HG03558 (cell line): ENCODE measurements around the gene SRRM3.
"Not testable (repeated sequence)": the region's sequence is repeated elsewhere in the genome, so short reads cannot be mapped to it uniquely, and the experiment has no call there.

Experiments
- ATAC-seq: cut with Tn5 transposase; IDR thresholded peaks from one replicate; pipeline ENCODE4 v1.9.1; 2021; ENCODE audit warnings: moderate number of reproducible peaks; ENCODE audit not compliant: unreplicated experiment; ENCODE audit errors: extremely low read depth

Gene SRRM3

GRCh38 chr7:76330673-76331072, 129.0 kb downstream of the SRRM3 start:
- no peak for ATAC-seq

- no peak for ATAC-seq
Observed at GRCh38 chr7:76332078-76332477, 130.4 kb downstream of the SRRM3 start.

DNA sequence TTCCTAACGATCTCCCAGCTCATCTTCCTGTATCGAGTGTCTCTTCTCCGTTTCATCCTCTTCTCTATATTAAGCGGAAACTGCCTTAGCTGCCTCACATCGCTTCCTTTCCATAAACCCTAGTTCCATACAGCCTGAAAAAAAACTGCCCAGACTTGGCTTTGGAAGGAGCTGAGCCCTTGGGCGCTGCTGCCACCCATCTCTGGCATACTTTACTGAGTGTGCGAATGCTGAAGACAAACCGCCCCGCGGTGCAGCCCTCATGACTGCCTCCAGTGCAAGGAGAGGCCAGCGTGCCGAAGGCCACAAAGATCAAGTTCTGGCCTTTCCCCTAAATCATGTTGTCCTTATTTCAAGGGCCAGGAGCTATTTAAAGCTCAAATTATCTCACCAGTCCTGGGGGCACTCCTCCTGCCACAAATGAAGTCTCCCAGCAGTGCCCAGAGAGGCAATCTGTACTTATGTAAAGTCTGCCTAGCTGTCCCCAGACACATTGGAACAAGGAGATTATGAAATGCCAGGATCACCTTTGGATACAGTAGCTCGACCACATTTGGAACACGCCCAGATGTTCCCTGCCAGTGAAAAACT, 131.9 kb downstream of the SRRM3 start:
- no peak for ATAC-seq

GRCh38 chr7:76334320-76334967, 132.7 kb downstream of the SRRM3 start:
- ATAC-seq: no peak

DNA sequence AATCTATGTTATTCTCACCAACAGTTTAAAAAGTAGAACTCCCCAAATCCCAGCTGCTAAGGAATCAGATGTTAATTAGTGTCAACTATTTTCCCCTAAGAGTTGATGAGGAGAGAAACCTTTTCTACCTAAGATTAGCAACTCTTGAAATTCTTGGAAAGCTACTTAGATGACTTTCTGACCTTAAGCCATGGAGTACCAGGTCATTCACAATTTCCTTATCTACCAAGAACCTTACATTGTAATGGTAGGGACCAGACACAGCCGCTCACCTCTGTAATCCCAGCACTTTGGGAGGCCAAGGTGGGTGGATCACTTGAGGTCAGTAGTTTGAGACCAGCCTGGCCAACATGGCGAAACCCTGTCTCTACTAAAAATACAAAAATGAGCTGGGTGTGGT, 133.7 kb downstream of the SRRM3 start:
- not testable (repeated sequence) for ATAC-seq

- ATAC-seq: no peak
Observed at GRCh38 chr7:76336094-76336493, 134.4 kb downstream of the SRRM3 start.
